22Rv1 (cell line): ENCODE measurements around the gene FAF1.
"Not testable (repeated sequence)": the region's sequence is repeated elsewhere in the genome, so short reads cannot be mapped to it uniquely, and the experiment has no call there.

Experiments used
- H3K27ac ChIP-seq: fragments of 450-650 bp; 2 replicates; pipeline ENCODE4 v1.5.1; 2017
- CTCF ChIP-seq: fragments of 450-650 bp; IDR thresholded peaks from 2 replicates; pipeline ENCODE4 v1.5.1; 2017; ENCODE audit warnings: mild to moderate bottlenecking
- ZFX ChIP-seq: fragments of 450-650 bp; IDR thresholded peaks from 2 replicates; pipeline ENCODE4 v1.6.1; 2017; ENCODE audit warnings: antibody characterized with exemption, borderline replicate concordance

FAF1 gene

GRCh38 chr1:50750021-50750619 is 209.9 kb downstream of the FAF1 start:
- TF ChIP-seq CTCF (peak; percentile 69), ZFX (no peak)
- no peak overlapping the region for H3K27ac ChIP-seq

- peak overlapping the region; percentile 10; the same call in 1 of the 2 replicates for H3K27ac ChIP-seq
- no peak for TF ChIP-seq ZFX
- no peak for TF ChIP-seq CTCF
These were observed 212.7 kb downstream of the FAF1 start for GRCh38 chr1:50747394-50747793.

- TF ChIP-seq CTCF (no peak), ZFX (no peak)
- no peak overlapping the region for H3K27ac ChIP-seq
These were observed 217.5 kb downstream of the FAF1 start for GRCh38 chr1:50742523-50742922.

DNA sequence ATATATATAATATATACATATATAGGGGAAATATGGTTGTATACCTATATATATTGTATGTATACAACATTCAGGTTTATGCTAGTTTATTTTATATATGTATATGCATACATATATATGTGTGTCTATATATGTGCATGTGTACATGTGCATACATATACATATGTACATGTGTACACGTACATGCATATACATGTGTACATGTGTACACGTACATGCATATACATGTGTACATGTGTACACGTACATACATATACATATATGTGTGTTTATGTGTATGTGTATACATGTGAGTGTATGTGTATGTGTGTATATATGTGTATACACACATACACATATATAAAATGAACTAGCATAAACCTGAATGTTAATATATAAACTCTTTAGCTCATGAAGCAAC is 220.9 kb downstream of the FAF1 start:
- TF ChIP-seq ZFX, result no peak
- no peak for TF ChIP-seq CTCF
- H3K27ac ChIP-seq, result no peak overlapping the region

GRCh38 chr1:50735443-50735842 is 224.6 kb downstream of the FAF1 start:
- TF ChIP-seq ZFX (no peak), CTCF (peak; percentile 77)

GRCh38 chr1:50727578-50727977 is 232.5 kb downstream of the FAF1 start:
- not testable (repeated sequence) for H3K27ac ChIP-seq

More at GRCh38 chr1:50735443-50735842, 224.6 kb downstream of the FAF1 start:
- no peak overlapping the region for H3K27ac ChIP-seq

- H3K27ac ChIP-seq, result no peak overlapping the region
- no peak for TF ChIP-seq CTCF
- no peak for TF ChIP-seq ZFX
These were observed 235.3 kb downstream of the FAF1 start for GRCh38 chr1:50724626-50725286.
